Upper lobe of right lung (tissue), 1 donor: ENCODE data around the gene RASSF4. TPM values are rescaled to one million over a fixed set of nuclear protein-coding genes. Genes with fewer than 3 reads are reported as not detected.

ENCODE experiments used
- ATAC-seq: fragments of 200-7000 bp; cut with Tn5 transposase; one replicate; pipeline ENCODE4 v1.9.1; 2020; ENCODE audit warnings: mild to moderate bottlenecking, moderate library complexity
- DNase-seq: peaks from one replicate; pipeline ENCODE4 v3.0.0-alpha.2; 2020
- H3K27ac ChIP-seq: fragments of 200-600 bp; one replicate; pipeline ENCODE4 v1.8.0; 2022
- H3K27me3 ChIP-seq: fragments of 200-600 bp; one replicate; pipeline ENCODE4 v1.8.0; 2022; ENCODE audit warnings: mild to moderate bottlenecking
- H3K36me3 ChIP-seq: fragments of 200-600 bp; one replicate; pipeline ENCODE4 v1.8.0; 2022
- H3K4me1 ChIP-seq: fragments of 200-600 bp; one replicate; pipeline ENCODE4 v1.8.0; 2022
- H3K4me3 ChIP-seq: fragments of 200-600 bp; one replicate; pipeline ENCODE4 v1.8.0; 2022; ENCODE audit warnings: mild to moderate bottlenecking
- H3K9me3 ChIP-seq: fragments of 200-600 bp; one replicate; pipeline ENCODE4 v1.8.0; 2022
- CTCF ChIP-seq: fragments of 200-600 bp; IDR thresholded peaks from one replicate; pipeline ENCODE4 v1.8.0; 2022; ENCODE audit warnings: antibody characterized with exemption
- intact Hi-C: fragments of 100-400 bp; cut with DNase I; formaldehyde crosslinking; loops from one replicate; pipeline ENCODE4 v1.11.0; 2022
- total RNA-seq: library from RNA; stranded (reverse); fragmentation: NEBNext Ultra II Directional; extraction: Animal tissue kit (Norgen Biotek cat#: 25700); gene quantifications from one replicate; pipeline ENCODE4 v1.2.1, GENCODE V29; 2021
- donor health status: DM: no; HTN: yes; CAD: no; lungs with severe emphysema.

RASSF4 gene
- total RNA-seq, 1 donor from 2014 or later = 40.9 TPM

GRCh38 chr10:45035673-45036072, 76.1 kb downstream of the RASSF4 start:
- no peak overlapping the region for H3K27ac ChIP-seq
- intact Hi-C loops = no loop called here
- no peaks in the 10 kb centered on the region for H3K36me3 ChIP-seq
- DNase-seq = no peak
- no peak for TF ChIP-seq CTCF
- no peaks in the 10 kb centered on the region for H3K27me3 ChIP-seq
- no peak for ATAC-seq
- H3K4me3 ChIP-seq = no peak overlapping the region
- H3K9me3 ChIP-seq = no peaks in the 10 kb centered on the region
- H3K4me1 ChIP-seq = no peaks in the 10 kb centered on the region

GRCh38 chr10:45040921-45041542, 81.4 kb downstream of the RASSF4 start:
- H3K27ac ChIP-seq = no peak overlapping the region
- no peaks in the 10 kb centered on the region for H3K9me3 ChIP-seq
- no peak for ATAC-seq
- no peak overlapping the region for H3K4me3 ChIP-seq
- no peak for TF ChIP-seq CTCF
- H3K4me1 ChIP-seq = no peaks in the 10 kb centered on the region
- no peaks in the 10 kb centered on the region for H3K27me3 ChIP-seq
- no peak for DNase-seq
- intact Hi-C loops = no loop called here
- no peaks in the 10 kb centered on the region for H3K36me3 ChIP-seq

DNA sequence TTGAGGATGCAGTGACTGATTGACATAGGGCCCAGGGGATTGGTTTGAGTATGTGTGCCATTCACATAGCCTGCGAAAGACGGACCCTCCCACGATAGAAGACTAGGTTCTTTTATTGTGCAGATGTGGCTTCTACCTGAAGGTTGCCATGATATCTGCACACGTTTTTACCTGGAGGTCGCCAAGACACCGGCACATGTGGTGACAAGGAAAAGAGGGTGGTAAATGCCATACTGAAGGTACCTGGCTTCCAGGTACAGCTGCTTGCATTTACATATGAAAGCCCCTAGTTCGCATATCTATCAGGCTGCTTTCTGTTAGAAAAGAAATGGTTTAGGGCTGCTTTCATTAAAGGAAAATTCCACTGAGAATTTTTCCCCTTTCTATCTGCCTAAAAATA, 84.7 kb downstream of the RASSF4 start:
- Histone ChIP-seq H3K4me1 (no peaks in the 10 kb centered on the region), H3K27ac (no peak overlapping the region), H3K36me3 (no peaks in the 10 kb centered on the region), H3K9me3 (no peaks in the 10 kb centered on the region), H3K27me3 (no peaks in the 10 kb centered on the region), H3K4me3 (no peak overlapping the region)
- intact Hi-C loops = no loop called here
- no peak for TF ChIP-seq CTCF
- no peak for DNase-seq
- no peak for ATAC-seq

Other genes with a start within 250 kb of the RASSF4 start
- not detected for gene TMEM72, start 48.5 kb upstream of the RASSF4 start, total RNA-seq
- 160 TPM for gene DEPP1, start 19.0 kb downstream of the RASSF4 start, total RNA-seq
- 26.9 TPM for gene ZNF22, start 41.1 kb downstream of the RASSF4 start, total RNA-seq